Astrocyte (in vitro differentiated cells and primary cell): ENCODE data around the gene TYR.

ENCODE experiments used
- CTCF ChIP-seq: IDR thresholded peaks from 2 replicates; pipeline ENCODE4 v1.5.1; 2011; ENCODE audit warnings: low read depth, mild to moderate bottlenecking, inconsistent platforms, low read length, moderate library complexity; ENCODE audit not compliant: insufficient read depth
- EZH2 ChIP-seq: IDR thresholded peaks from 2 replicates; pipeline ENCODE4 v1.6.1; 2012; ENCODE audit warnings: mild to moderate bottlenecking, low read length, inconsistent platforms; ENCODE audit not compliant: insufficient read depth

GRCh38 chr11:89327885-89328284, 150.2 kb downstream of the TYR start:
- TF ChIP-seq CTCF (no peak), EZH2 (no peak)
